Cardiac fibroblast (primary cell): ENCODE measurements around the gene ATG10.
"Not testable (repeated sequence)": the region's sequence is repeated elsewhere in the genome, so short reads cannot be mapped to it uniquely, and the experiment has no call there.

Source experiments
- DNase-seq, 2 donors: peaks; one replicate each; pipeline versions ENCODE4 v3.0.0 to v3.0.0-alpha.2; 2010; ENCODE audit warnings: low read depth in 2 of 2
- H3K4me3 ChIP-seq, 2 donors: replicated peaks in 1 of 2; 1 replicate in 1 of 2; 2 replicates in 1 of 2; pipeline ENCODE4 v1.5.1; 2011; ENCODE audit warnings: low read depth in 2 of 2, low read length in 2 of 2, mild to moderate bottlenecking in 2 of 2, moderate library complexity in 1 of 2
- TF ChIP-seq, protein P1 (sequence below): IDR thresholded peaks from one replicate; pipeline ENCODE4 v1.5.1; 2011; ENCODE audit warnings: low read depth, mild to moderate bottlenecking, low read length, inconsistent platforms

ATG10 gene

DNA sequence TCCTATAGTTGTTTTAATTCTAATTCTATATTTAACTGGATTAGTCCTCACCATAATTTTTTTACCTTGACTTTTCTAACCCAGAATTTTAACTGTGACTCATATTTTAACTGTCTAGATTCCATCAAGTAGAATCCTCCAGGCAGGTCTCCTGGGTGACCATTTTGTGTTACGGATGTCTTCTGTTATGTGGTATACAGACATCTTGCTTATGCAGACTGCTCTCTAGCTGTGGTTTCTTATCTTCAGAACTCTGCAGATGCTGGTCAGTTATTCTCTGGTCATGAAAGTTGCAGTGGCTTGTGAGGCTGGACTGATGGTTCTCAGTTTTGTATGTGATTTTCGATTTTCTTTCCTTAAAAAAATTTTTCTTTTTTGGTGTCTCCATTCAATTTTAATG is 139.4 kb downstream of the ATG10 start:
- TF ChIP-seq, protein P1, sequence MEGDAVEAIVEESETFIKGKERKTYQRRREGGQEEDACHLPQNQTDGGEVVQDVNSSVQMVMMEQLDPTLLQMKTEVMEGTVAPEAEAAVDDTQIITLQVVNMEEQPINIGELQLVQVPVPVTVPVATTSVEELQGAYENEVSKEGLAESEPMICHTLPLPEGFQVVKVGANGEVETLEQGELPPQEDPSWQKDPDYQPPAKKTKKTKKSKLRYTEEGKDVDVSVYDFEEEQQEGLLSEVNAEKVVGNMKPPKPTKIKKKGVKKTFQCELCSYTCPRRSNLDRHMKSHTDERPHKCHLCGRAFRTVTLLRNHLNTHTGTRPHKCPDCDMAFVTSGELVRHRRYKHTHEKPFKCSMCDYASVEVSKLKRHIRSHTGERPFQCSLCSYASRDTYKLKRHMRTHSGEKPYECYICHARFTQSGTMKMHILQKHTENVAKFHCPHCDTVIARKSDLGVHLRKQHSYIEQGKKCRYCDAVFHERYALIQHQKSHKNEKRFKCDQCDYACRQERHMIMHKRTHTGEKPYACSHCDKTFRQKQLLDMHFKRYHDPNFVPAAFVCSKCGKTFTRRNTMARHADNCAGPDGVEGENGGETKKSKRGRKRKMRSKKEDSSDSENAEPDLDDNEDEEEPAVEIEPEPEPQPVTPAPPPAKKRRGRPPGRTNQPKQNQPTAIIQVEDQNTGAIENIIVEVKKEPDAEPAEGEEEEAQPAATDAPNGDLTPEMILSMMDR: no peak
- no peak overlapping the region for H3K4me3 ChIP-seq
- peak; percentile 13 to 48 for DNase-seq

DNA sequence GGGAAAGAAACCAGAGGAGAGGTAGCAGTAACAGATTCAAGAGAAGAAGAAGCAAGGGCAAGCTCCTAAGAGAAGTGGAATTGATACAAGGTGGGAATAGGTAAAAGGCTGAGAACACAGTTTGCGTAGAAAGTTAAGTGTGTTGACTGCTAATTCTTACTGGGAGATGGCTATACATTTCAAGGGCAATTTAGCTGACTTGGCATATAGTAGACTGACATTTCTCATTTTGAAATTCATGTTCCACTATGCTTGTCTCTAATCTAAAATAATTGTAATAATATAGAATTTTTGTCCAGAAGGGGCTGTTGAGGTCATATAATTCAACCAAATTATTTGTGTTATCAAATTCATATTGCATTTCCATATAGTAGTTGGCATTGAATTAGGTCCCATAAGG is 144.0 kb downstream of the ATG10 start:
- TF ChIP-seq, protein P1: no peak
- no peak overlapping the region for H3K4me3 ChIP-seq
- no peak for DNase-seq

DNA sequence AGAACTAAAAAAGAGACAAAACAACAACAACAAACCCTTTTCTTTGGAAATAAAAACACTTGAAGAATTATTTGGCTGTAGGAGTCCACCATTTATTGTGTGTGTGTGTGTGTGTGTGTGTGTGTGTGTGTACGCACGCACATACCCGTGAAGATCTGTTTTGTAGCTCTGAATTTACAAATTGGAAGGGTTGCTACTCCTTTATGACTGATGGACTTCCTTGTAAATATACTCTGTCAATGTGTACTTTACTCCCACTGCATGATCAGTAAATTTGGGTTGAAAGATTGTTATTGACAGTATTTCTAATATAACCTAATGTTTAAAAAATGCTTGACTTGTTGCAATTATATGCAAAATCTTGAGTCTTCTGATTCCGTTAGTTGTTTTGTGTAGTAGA is 148.1 kb downstream of the ATG10 start:
- DNase-seq: no peak
- TF ChIP-seq, protein P1: no peak
- no peak overlapping the region for H3K4me3 ChIP-seq

DNA sequence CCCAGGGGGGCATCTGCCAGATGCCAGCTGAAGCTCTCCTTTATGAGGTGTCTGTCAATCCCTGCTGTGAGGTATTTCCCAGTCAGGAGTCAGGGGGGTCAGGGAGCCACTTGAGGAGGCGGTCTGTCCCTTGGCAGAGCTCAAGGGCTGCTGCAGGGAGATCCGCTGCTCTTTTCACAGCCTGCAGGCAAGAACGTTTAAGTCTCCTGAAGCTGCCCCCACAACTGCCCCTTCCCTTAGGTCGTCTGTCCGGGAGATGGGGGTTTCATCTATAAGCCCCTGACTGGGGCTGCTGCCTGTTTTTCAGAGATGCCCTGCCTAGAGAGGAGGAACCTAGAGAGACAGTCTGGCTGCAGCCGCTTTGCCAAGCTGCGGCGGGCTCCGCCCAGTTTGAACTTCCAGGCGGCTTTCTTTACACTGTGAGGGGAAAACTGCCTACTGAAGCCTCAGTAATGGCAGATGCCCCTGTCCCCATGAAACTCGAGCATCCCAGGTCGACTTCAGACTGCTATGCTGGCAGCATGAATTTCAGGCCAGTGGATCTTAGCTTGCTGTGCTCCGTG is 158.0 kb downstream of the ATG10 start:
- DNase-seq: no peak
- TF ChIP-seq, protein P1: no peak
- no peak overlapping the region for H3K4me3 ChIP-seq

DNA sequence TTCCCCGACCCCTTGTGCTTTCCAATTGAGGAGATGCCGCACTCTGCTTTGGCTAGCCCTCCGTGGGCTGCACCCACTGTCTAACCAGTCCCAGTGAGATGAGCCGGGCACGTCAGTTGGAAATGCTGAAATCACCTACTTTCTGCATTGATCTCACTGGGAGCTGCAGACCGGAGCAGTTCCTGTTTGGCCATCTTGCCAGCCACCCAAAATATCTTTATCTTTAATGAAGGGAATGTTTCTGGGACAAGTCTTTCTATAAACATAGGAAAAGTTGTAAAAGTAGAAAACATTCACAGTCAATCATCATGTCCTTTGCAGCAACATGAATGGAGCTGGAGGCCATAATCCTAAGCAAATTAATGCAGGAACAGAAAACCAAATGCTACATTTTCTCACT is 158.8 kb downstream of the ATG10 start:
- DNase-seq: no peak
- TF ChIP-seq, protein P1: no peak

DNA sequence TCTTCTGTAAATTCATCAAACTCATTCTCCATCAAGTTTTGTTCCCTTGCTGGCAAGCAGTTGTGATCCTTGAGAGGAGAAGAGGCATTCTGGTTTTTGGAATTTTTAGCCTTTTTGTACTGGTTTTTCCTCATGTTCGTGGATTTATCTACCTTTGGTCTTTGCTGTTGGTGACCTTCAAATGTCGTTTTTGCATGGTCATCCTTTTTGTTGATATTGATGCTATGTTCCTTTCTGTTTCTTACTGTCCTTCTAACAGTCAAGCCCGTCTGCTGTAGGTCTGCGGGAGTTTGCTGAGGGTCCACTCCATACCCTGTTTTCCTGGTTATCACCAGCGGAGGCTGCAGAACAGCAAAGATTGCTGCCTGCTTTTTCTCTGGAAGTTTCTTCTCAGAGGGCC is 165.4 kb downstream of the ATG10 start:
- TF ChIP-seq, protein P1: no peak
- no peak overlapping the region for H3K4me3 ChIP-seq
- DNase-seq: no peak

More for the DNA sequence above, 158.8 kb downstream of the ATG10 start:
- H3K4me3 ChIP-seq: no peak overlapping the region

DNA sequence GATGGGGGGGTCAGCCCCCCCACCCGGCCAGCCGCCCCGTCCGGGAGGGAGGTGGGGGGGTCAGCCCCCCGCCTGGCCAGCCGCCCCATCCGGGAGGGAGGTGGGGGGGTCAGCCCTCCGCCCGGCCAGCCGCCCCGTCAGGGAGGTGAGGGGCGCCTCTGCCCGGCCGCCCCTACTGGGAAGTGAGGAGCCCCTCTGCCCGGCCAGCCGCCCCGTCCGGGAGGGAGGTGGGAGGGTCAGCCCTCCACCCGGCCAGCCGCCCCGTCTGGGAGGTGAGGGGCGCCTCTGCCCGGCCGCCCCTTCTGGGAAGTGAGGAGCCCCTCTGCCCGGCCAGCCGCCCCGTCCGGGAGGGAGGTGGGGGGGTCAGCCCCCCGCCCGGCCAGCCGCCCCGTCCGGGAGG is 168.0 kb downstream of the ATG10 start:
- H3K4me3 ChIP-seq, DNase-seq: not testable (repeated sequence)
